ENCODE results near the gene ENAH.

- TF ChIP-seq EZH2 (IDR thresholded peaks at IDR 0.05; ENCODE audit: low read length) (no peak), CTCF (optimal IDR thresholded peaks at IDR 0.05 in 1 of 3, IDR thresholded peaks at IDR 0.05 in 1 of 3, conservative IDR thresholded peaks at IDR 0.05 in 1 of 3; ENCODE audit: extremely low read depth in 1 of 3, insufficient read depth in 2 of 3, low read length in 3 of 3) (no peak)
Observed at GRCh38 chr1:225681231-225681630, 28.3 kb upstream of the ENAH start.
